Vagina (tissue), 2 donors: ENCODE data around the gene HSPBP1. TPM values are rescaled to one million over a fixed set of nuclear protein-coding genes. Genes with fewer than 3 reads are reported as not detected.

Experiments used
- DNase-seq, 2 donors: peaks; one replicate each; pipeline ENCODE4 v3.0.0-alpha.2; 2017; ENCODE audit errors: extremely low spot score in 2 of 2
- H3K27ac ChIP-seq: fragments of 200-600 bp; sonication (generic); one replicate; pipeline ENCODE4 v1.5.1; 2019
- H3K27me3 ChIP-seq: fragments of 200-600 bp; sonication (generic); one replicate; pipeline ENCODE4 v1.5.1; 2019
- H3K36me3 ChIP-seq, 2 donors: fragments of 200-600 bp; sonication (generic); one replicate each; pipeline ENCODE4 v1.5.1; 2017 to 2019
- H3K4me1 ChIP-seq: fragments of 200-600 bp; sonication (generic); one replicate; pipeline ENCODE4 v1.5.1; 2019
- H3K4me3 ChIP-seq, 2 donors: fragments of 200-600 bp; sonication (generic); 1 replicate in 1 of 2; 2 replicates in 1 of 2; pipeline ENCODE4 v1.5.1; 2016 to 2019
- H3K9me3 ChIP-seq: fragments of 200-600 bp; sonication (generic); one replicate; pipeline ENCODE4 v1.5.1; 2019
- CTCF ChIP-seq, 3 experiments: fragments of 450-650 bp in 2 of 3; fragments of 200-600 bp in 1 of 3; sonication (generic) in 1 of 3; IDR thresholded peaks; one replicate each; pipeline ENCODE4 v1.5.1; 2017 to 2019; ENCODE audit warnings: antibody characterized with exemption in 3 of 3, mild to moderate bottlenecking in 2 of 3, moderate library complexity in 2 of 3
- POLR2A ChIP-seq, 2 donors: fragments of 450-650 bp; IDR thresholded peaks; one replicate each; pipeline ENCODE4 v1.6.1; 2017; ENCODE audit warnings: antibody characterized with exemption in 2 of 2, mild to moderate bottlenecking in 2 of 2, moderate library complexity in 2 of 2
- POLR2AphosphoS5 ChIP-seq, 2 donors: sonication (generic); formaldehyde crosslinking; IDR thresholded peaks; one replicate each; pipeline ENCODE4 v1.9.0; 2017; ENCODE audit warnings: antibody characterized with exemption in 2 of 2, mild to moderate bottlenecking in 2 of 2, low read depth in 1 of 2; ENCODE audit not compliant: insufficient read depth in 1 of 2
- intact Hi-C: fragments of 100-400 bp; cut with DNase I; formaldehyde crosslinking; loops from one replicate; pipeline ENCODE4 v1.15.1; 2023
- total RNA-seq: library from RNA; depleted of rRNA; stranded (reverse); fragments of >200 nt; gene quantifications from one replicate; pipeline ENCODE4 v1.2.3, GENCODE V29; 2016

Gene HSPBP1
- total RNA-seq, 1 donor from 2014 or later = 29.5 TPM

- no peak overlapping the region for H3K4me3 ChIP-seq
- H3K27ac ChIP-seq = no peak overlapping the region
- H3K4me1 ChIP-seq = peaks cover 6% of the 10 kb centered on the region
- no peaks in the 10 kb centered on the region for H3K9me3 ChIP-seq
- intact Hi-C loops = loop anchor here (10.0 kb wide), 2 partner anchors 74 to 204 kb away; partner anchors contain the start of genes IL11 and TMEM190
- DNase-seq = no peak
- no peaks in the 10 kb centered on the region for H3K36me3 ChIP-seq
- TF ChIP-seq CTCF (IDR thresholded peaks at IDR 0.05) (no peak), POLR2A (IDR thresholded peaks at IDR 0.05) (no peak), POLR2AphosphoS5 (IDR thresholded peaks at IDR 0.05; ENCODE audit: insufficient read depth in 1 of 2, low read depth in 1 of 2) (no peak)
- H3K27me3 ChIP-seq = no peaks in the 10 kb centered on the region
Observed at GRCh38 chr19:55300886-55301458, 21.1 kb upstream of the HSPBP1 start.

GRCh38 chr19:55299991-55300390 is 20.1 kb upstream of the HSPBP1 start:
- no peak for DNase-seq
- peaks cover 6% of the 10 kb centered on the region for H3K4me1 ChIP-seq
- intact Hi-C loops = loop anchor here (10.0 kb wide), 2 partner anchors 75 to 205 kb away; partner anchors contain the start of genes IL11 and TMEM190
- H3K9me3 ChIP-seq = no peaks in the 10 kb centered on the region
- TF ChIP-seq CTCF (IDR thresholded peaks at IDR 0.05) = no peak
- no peak for TF ChIP-seq POLR2A (IDR thresholded peaks at IDR 0.05)
- TF ChIP-seq POLR2AphosphoS5 (IDR thresholded peaks at IDR 0.05; ENCODE audit: insufficient read depth in 1 of 2, low read depth in 1 of 2) = no peak
- H3K4me3 ChIP-seq = no peak overlapping the region
- no peaks in the 10 kb centered on the region for H3K36me3 ChIP-seq
- no peaks in the 10 kb centered on the region for H3K27me3 ChIP-seq
- no peak overlapping the region for H3K27ac ChIP-seq

GRCh38 chr19:55297267-55297666 is 17.4 kb upstream of the HSPBP1 start:
- TF ChIP-seq POLR2A (IDR thresholded peaks at IDR 0.05) (no peak), CTCF (IDR thresholded peaks at IDR 0.05) (no peak), POLR2AphosphoS5 (IDR thresholded peaks at IDR 0.05; ENCODE audit: insufficient read depth in 1 of 2, low read depth in 1 of 2) (no peak)
- intact Hi-C loops = no loop called here
- no peak overlapping the region for H3K27ac ChIP-seq
- peaks cover 6% of the 10 kb centered on the region for H3K4me1 ChIP-seq
- H3K36me3 ChIP-seq = no peaks in the 10 kb centered on the region
- H3K27me3 ChIP-seq = no peaks in the 10 kb centered on the region
- H3K4me3 ChIP-seq = no peak overlapping the region
- DNase-seq = no peak
- no peaks in the 10 kb centered on the region for H3K9me3 ChIP-seq

GRCh38 chr19:55289117-55289796 is 9.3 kb upstream of the HSPBP1 start:
- Histone ChIP-seq H3K4me3 (no peak overlapping the region), H3K4me1 (no peaks in the 10 kb centered on the region), H3K36me3 (no peaks in the 10 kb centered on the region), H3K27ac (no peak overlapping the region), H3K27me3 (no peaks in the 10 kb centered on the region), H3K9me3 (no peaks in the 10 kb centered on the region)
- intact Hi-C loops = no loop called here
- no peak for TF ChIP-seq POLR2AphosphoS5 (IDR thresholded peaks at IDR 0.05; ENCODE audit: insufficient read depth in 1 of 2, low read depth in 1 of 2)
- no peak for TF ChIP-seq CTCF (IDR thresholded peaks at IDR 0.05)
- no peak for TF ChIP-seq POLR2A (IDR thresholded peaks at IDR 0.05)
- DNase-seq = no peak
